Gastroesophageal sphincter (tissue), 3 donors: ENCODE measurements around the gene BRD8.

Experiments
- POLR2A ChIP-seq, 2 donors: fragments of 450-650 bp; IDR thresholded peaks; one replicate each; pipeline ENCODE4 v1.6.1; 2017; ENCODE audit warnings: antibody characterized with exemption in 2 of 2, mild to moderate bottlenecking in 2 of 2, moderate library complexity in 1 of 2
- POLR2AphosphoS5 ChIP-seq: sonication (generic); formaldehyde crosslinking; IDR thresholded peaks from one replicate; pipeline ENCODE4 v1.6.1; 2017; ENCODE audit warnings: antibody characterized with exemption
- TF ChIP-seq, protein P1 (sequence below), 4 experiments: fragments of 200-600 bp in 2 of 4; fragments of 450-650 bp in 2 of 4; sonication (generic) in 1 of 4; IDR thresholded peaks; one replicate each; pipeline ENCODE4 v1.5.1; 2017 to 2019; ENCODE audit warnings: antibody characterized with exemption in 4 of 4, mild to moderate bottlenecking in 2 of 4, moderate library complexity in 2 of 4

DNA sequence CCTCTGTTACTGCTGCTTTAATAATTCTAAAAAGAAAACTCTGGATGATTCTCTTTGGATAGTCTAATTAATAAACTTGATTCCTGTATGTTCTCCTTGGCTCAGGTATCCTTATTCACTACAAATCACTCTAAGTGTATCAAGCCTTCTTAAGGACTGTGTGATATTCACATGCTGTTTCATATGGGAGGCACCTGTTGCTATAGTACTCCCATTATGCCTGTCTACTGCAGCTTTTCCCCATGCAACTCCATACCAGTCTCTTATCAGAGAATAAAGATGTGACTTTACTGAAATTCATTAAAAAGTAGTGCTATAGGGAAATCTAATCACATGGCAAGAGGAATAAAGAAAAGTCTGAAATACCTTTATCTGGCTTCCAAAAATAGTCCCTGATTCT, 14.7 kb downstream of the BRD8 start:
- TF ChIP-seq POLR2A (IDR thresholded peaks at IDR 0.05): no peak
- TF ChIP-seq, protein P1, sequence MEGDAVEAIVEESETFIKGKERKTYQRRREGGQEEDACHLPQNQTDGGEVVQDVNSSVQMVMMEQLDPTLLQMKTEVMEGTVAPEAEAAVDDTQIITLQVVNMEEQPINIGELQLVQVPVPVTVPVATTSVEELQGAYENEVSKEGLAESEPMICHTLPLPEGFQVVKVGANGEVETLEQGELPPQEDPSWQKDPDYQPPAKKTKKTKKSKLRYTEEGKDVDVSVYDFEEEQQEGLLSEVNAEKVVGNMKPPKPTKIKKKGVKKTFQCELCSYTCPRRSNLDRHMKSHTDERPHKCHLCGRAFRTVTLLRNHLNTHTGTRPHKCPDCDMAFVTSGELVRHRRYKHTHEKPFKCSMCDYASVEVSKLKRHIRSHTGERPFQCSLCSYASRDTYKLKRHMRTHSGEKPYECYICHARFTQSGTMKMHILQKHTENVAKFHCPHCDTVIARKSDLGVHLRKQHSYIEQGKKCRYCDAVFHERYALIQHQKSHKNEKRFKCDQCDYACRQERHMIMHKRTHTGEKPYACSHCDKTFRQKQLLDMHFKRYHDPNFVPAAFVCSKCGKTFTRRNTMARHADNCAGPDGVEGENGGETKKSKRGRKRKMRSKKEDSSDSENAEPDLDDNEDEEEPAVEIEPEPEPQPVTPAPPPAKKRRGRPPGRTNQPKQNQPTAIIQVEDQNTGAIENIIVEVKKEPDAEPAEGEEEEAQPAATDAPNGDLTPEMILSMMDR (IDR thresholded peaks at IDR 0.05): no peak
- TF ChIP-seq POLR2AphosphoS5: no peak
